ENCODE data around the gene CCDC175. TPM values are rescaled to one million over a fixed set of nuclear protein-coding genes. Genes with fewer than 3 reads are reported as not detected.

Gene CCDC175
- total RNA-seq, 1 donor from 2014 or later, result not detected

GRCh38 chr14:59461891-59462290 lies 114.7 kb downstream of the CCDC175 start:
- no peaks in the 10 kb centered on the region for H3K9me3 ChIP-seq
- no peaks in the 10 kb centered on the region for H3K36me3 ChIP-seq
- intact Hi-C loops (cut with DNase I), result no loop called here
- H3K4me3 ChIP-seq, result no peak overlapping the region
- no peak for TF ChIP-seq POLR2AphosphoS5 (IDR thresholded peaks at IDR 0.05; ENCODE audit: insufficient read depth in 1 of 2, low read depth in 1 of 2)
- TF ChIP-seq POLR2A (IDR thresholded peaks at IDR 0.05), result no peak
- no peak for TF ChIP-seq CTCF (IDR thresholded peaks at IDR 0.05)
- no peaks in the 10 kb centered on the region for H3K27me3 ChIP-seq
- no peak for DNase-seq (ENCODE audit: extremely low spot score in 2 of 2)
- no peak overlapping the region for H3K27ac ChIP-seq
- peaks cover 11% of the 10 kb centered on the region for H3K4me1 ChIP-seq

- H3K27me3 ChIP-seq, result no peaks in the 10 kb centered on the region
- no peak overlapping the region for H3K27ac ChIP-seq
- H3K4me3 ChIP-seq, result no peak overlapping the region
- peaks cover 11% of the 10 kb centered on the region for H3K4me1 ChIP-seq
- peaks cover 0 to 4% of the 10 kb centered on the region in 2 donors for H3K36me3 ChIP-seq
- intact Hi-C loops (cut with DNase I), result no loop called here
- H3K9me3 ChIP-seq, result no peaks in the 10 kb centered on the region
- TF ChIP-seq CTCF (IDR thresholded peaks at IDR 0.05) (no peak), POLR2A (IDR thresholded peaks at IDR 0.05) (no peak), POLR2AphosphoS5 (IDR thresholded peaks at IDR 0.05; ENCODE audit: insufficient read depth in 1 of 2, low read depth in 1 of 2) (no peak)
- no peak for DNase-seq (ENCODE audit: extremely low spot score in 2 of 2)
Observed at GRCh38 chr14:59460378-59460777, 116.2 kb downstream of the CCDC175 start.

- H3K27ac ChIP-seq, result no peak overlapping the region
- H3K27me3 ChIP-seq, result no peaks in the 10 kb centered on the region
- H3K36me3 ChIP-seq, result peaks cover 0 to 5% of the 10 kb centered on the region in 2 donors
- TF ChIP-seq CTCF (IDR thresholded peaks at IDR 0.05) (no peak), POLR2AphosphoS5 (IDR thresholded peaks at IDR 0.05; ENCODE audit: insufficient read depth in 1 of 2, low read depth in 1 of 2) (no peak), POLR2A (IDR thresholded peaks at IDR 0.05) (no peak)
- no peaks in the 10 kb centered on the region for H3K9me3 ChIP-seq
- no peak overlapping the region for H3K4me3 ChIP-seq
- peaks cover 1% of the 10 kb centered on the region for H3K4me1 ChIP-seq
- no peak for DNase-seq (ENCODE audit: extremely low spot score in 2 of 2)
- intact Hi-C loops (cut with DNase I), result no loop called here
Observed at GRCh38 chr14:59458486-59458885, 118.1 kb downstream of the CCDC175 start.

GRCh38 chr14:59455411-59455810 lies 121.2 kb downstream of the CCDC175 start:
- no peak overlapping the region for H3K27ac ChIP-seq
- peaks cover 0 to 5% of the 10 kb centered on the region in 2 donors for H3K36me3 ChIP-seq
- no peak for DNase-seq (ENCODE audit: extremely low spot score in 2 of 2)
- TF ChIP-seq POLR2A (IDR thresholded peaks at IDR 0.05), result no peak
- TF ChIP-seq CTCF (IDR thresholded peaks at IDR 0.05), result no peak
- no peak for TF ChIP-seq POLR2AphosphoS5 (IDR thresholded peaks at IDR 0.05; ENCODE audit: insufficient read depth in 1 of 2, low read depth in 1 of 2)
- H3K9me3 ChIP-seq, result no peaks in the 10 kb centered on the region
- H3K27me3 ChIP-seq, result no peaks in the 10 kb centered on the region
- H3K4me3 ChIP-seq, result no peak overlapping the region
- intact Hi-C loops (cut with DNase I), result no loop called here
- H3K4me1 ChIP-seq, result no peaks in the 10 kb centered on the region

Other genes with a start within 250 kb of the CCDC175 start
- gene GPR135, start 111.4 kb downstream of the CCDC175 start, total RNA-seq, result 6.4 TPM
- 103 TPM for gene L3HYPDH, start 92.4 kb downstream of the CCDC175 start, total RNA-seq
- 45.9 TPM for gene JKAMP, start 92.3 kb downstream of the CCDC175 start, total RNA-seq

Data from vagina (tissue), 2 donors.